ENCODE data around the gene ACADVL. TPM values are rescaled to one million over a fixed set of nuclear protein-coding genes. Genes with fewer than 3 reads are reported as not detected.

The ACADVL gene
- total and polyA plus RNA-seq, 7 experiments from 2014 or later: 75.3 to 390 (median 335) TPM

GRCh38 chr17:7228920-7229319, 9.2 kb downstream of the ACADVL start:
- Histone ChIP-seq H3K36me3 (ENCODE audit: control insufficient read depth in 2 of 3, insufficient read depth in 3 of 3, low read length in 3 of 3) (peaks cover 2 to 72% (median 14%) of the 10 kb centered on the region in 3 experiments), H3K4me3 (ENCODE audit: low read length) (no peak overlapping the region), H3K4me1 (ENCODE audit: control insufficient read depth in 2 of 2, insufficient read depth in 2 of 2, low read length in 2 of 2) (peaks cover 5% of the 10 kb centered on the region in 2 donors), H3K27me3 (ENCODE audit: control insufficient read depth in 2 of 2, insufficient read depth in 2 of 2, low read length in 2 of 2) (no peaks in the 10 kb centered on the region), H3K9me3 (ENCODE audit: control insufficient read depth in 2 of 3, low read length in 3 of 3) (no peaks in the 10 kb centered on the region), H3K27ac (ENCODE audit: low read depth, low read length) (no peak overlapping the region)
- H3K4me1 Mint-ChIP-seq: peaks cover 17 to 33% (median 26%) of the 10 kb centered on the region in 7 donors
- H3K9me3 Mint-ChIP-seq: no peaks in the 10 kb centered on the region
- no peak overlapping the region for H3K27ac Mint-ChIP-seq
- intact Hi-C loops (cut with micrococcal nuclease): no loop called here
- ChIA-PET POLR2A (interaction anchor here (1.3 kb wide), 1 partner anchor 10 kb away, joined by 8 read pairs; the partner anchor contains the start of genes ACADVL and DLG4), CTCF (no interaction called here)
- H3K36me3 Mint-ChIP-seq: peaks cover 3 to 26% (median 6%) of the 10 kb centered on the region in 5 donors
- H3K27me3 Mint-ChIP-seq: no peaks in the 10 kb centered on the region
- no peak for ATAC-seq
- DNase-seq: no peak
- no peak overlapping the region for H3K4me3 Mint-ChIP-seq

GRCh38 chr17:7229504-7229903, 9.8 kb downstream of the ACADVL start:
- Mint-ChIP-seq H3K36me3 (peaks cover 3 to 24% (median 4%) of the 10 kb centered on the region in 5 donors), H3K27ac (no peak overlapping the region), H3K27me3 (peaks cover 0 to 2% (median 0%) of the 10 kb centered on the region in 5 donors), H3K4me3 (no peak overlapping the region), H3K9me3 (peaks cover 0 to 2% (median 0%) of the 10 kb centered on the region in 11 donors), H3K4me1 (peaks cover 19 to 36% (median 29%) of the 10 kb centered on the region in 7 donors)
- Histone ChIP-seq H3K36me3 (ENCODE audit: control insufficient read depth in 2 of 3, insufficient read depth in 3 of 3, low read length in 3 of 3) (peaks cover 0 to 69% (median 14%) of the 10 kb centered on the region in 3 experiments), H3K9me3 (ENCODE audit: control insufficient read depth in 2 of 3, low read length in 3 of 3) (no peaks in the 10 kb centered on the region), H3K4me1 (ENCODE audit: control insufficient read depth in 2 of 2, insufficient read depth in 2 of 2, low read length in 2 of 2) (peaks cover 5% of the 10 kb centered on the region in 2 donors), H3K27me3 (ENCODE audit: control insufficient read depth in 2 of 2, insufficient read depth in 2 of 2, low read length in 2 of 2) (no peaks in the 10 kb centered on the region), H3K27ac (ENCODE audit: low read depth, low read length) (no peak overlapping the region), H3K4me3 (ENCODE audit: low read length) (no peak overlapping the region)
- no peak for ATAC-seq
- intact Hi-C loops (cut with micrococcal nuclease): no loop called here
- no peak for DNase-seq
- ChIA-PET POLR2A (interaction anchor here (1.1 to 14.4 kb wide), 2 partner anchors 10 to 11 kb away, joined by 3 to 265 read pairs; partner anchors contain the start of genes ACADVL and DLG4), CTCF (no interaction called here)

GRCh38 chr17:7232114-7232513, 12.4 kb downstream of the ACADVL start:
- peak overlapping the region; percentile 2 to 98 (median 53) for H3K4me3 Mint-ChIP-seq
- Histone ChIP-seq H3K9me3 (ENCODE audit: control insufficient read depth in 2 of 3, low read length in 3 of 3) (no peaks in the 10 kb centered on the region), H3K36me3 (ENCODE audit: control insufficient read depth in 2 of 3, insufficient read depth in 3 of 3, low read length in 3 of 3) (peaks cover 0 to 66% (median 8%) of the 10 kb centered on the region in 3 experiments), H3K4me3 (ENCODE audit: low read length) (no peak overlapping the region), H3K27me3 (ENCODE audit: control insufficient read depth in 2 of 2, insufficient read depth in 2 of 2, low read length in 2 of 2) (no peaks in the 10 kb centered on the region), H3K27ac (ENCODE audit: low read depth, low read length) (no peak overlapping the region), H3K4me1 (ENCODE audit: control insufficient read depth in 2 of 2, insufficient read depth in 2 of 2, low read length in 2 of 2) (peaks cover 15 to 16% of the 10 kb centered on the region in 2 donors)
- DNase-seq: no peak
- intact Hi-C loops (cut with micrococcal nuclease): loop anchor here in 1 of 2 donors (5.0 to 10.0 kb wide), 2 partner anchors 923 to 1815 kb away; partner anchors contain the start of genes NUP88 and PER1
- peaks cover 0 to 2% (median 0%) of the 10 kb centered on the region in 5 donors for H3K27me3 Mint-ChIP-seq
- ChIA-PET CTCF (no interaction called here), POLR2A (interaction anchor here (0.5 to 14.4 kb wide), 3 partner anchors 13 to 426 kb away, joined by 3 to 265 read pairs (median 4); partner anchors contain the start of genes ACADVL and DLG4)
- peaks cover 0 to 6% (median 0%) of the 10 kb centered on the region in 11 donors for H3K9me3 Mint-ChIP-seq
- peaks cover 4 to 39% (median 8%) of the 10 kb centered on the region in 5 donors for H3K36me3 Mint-ChIP-seq
- H3K4me1 Mint-ChIP-seq: peaks cover 38 to 57% (median 53%) of the 10 kb centered on the region in 7 donors
- no peak for ATAC-seq
- peak overlapping the region in 1 of 9 donors; percentile 50 for H3K27ac Mint-ChIP-seq

GRCh38 chr17:7233701-7234082, 14.0 kb downstream of the ACADVL start:
- peaks cover 0 to 6% (median 0%) of the 10 kb centered on the region in 11 donors for H3K9me3 Mint-ChIP-seq
- peak overlapping the region; percentile 87 to 98 (median 96) for H3K4me3 Mint-ChIP-seq
- no peaks in the 10 kb centered on the region for H3K9me3 ChIP-seq (ENCODE audit: control insufficient read depth in 2 of 3, low read length in 3 of 3)
- H3K4me3 ChIP-seq (ENCODE audit: low read length): peak overlapping the region; percentile 71
- DNase-seq (no peak), ATAC-seq (no peak)
- peaks cover 0 to 52% (median 7%) of the 10 kb centered on the region in 3 experiments for H3K36me3 ChIP-seq (ENCODE audit: control insufficient read depth in 2 of 3, insufficient read depth in 3 of 3, low read length in 3 of 3)
- CTCF ChIA-PET: interaction anchor here (1.0 to 1.2 kb wide), 2 partner anchors 12 to 25 kb away, joined by 3 to 5 read pairs; no protein-coding TSS in a partner anchor
- POLR2A ChIA-PET: interaction anchor here (0.8 to 14.4 kb wide), 12 partner anchors 9 to 340 kb away, joined by 3 to 265 read pairs (median 4); partner anchors contain the start of genes ACADVL, ACAP1, CTDNEP1 and DLG4
- peaks cover 0 to 2% (median 0%) of the 10 kb centered on the region in 5 donors for H3K27me3 Mint-ChIP-seq
- intact Hi-C loops (cut with micrococcal nuclease): loop anchor here (1.0 to 10.0 kb wide), 6 partner anchors 12 to 1816 kb away; partner anchors contain the start of genes ACADVL (in 1 of the 2), DLG4 (in 1 of the 2), NUP88 (in 1 of the 2) and PER1 (in 1 of the 2)
- H3K36me3 Mint-ChIP-seq: peaks cover 0 to 31% (median 10%) of the 10 kb centered on the region in 5 donors
- peaks cover 15 to 20% of the 10 kb centered on the region in 2 donors for H3K4me1 ChIP-seq (ENCODE audit: control insufficient read depth in 2 of 2, insufficient read depth in 2 of 2, low read length in 2 of 2)
- H3K27ac ChIP-seq (ENCODE audit: low read depth, low read length): peak overlapping the region; percentile 84
- H3K4me1 Mint-ChIP-seq: peaks cover 41 to 61% (median 52%) of the 10 kb centered on the region in 7 donors
- peak overlapping the region; percentile 72 to 96 (median 93) for H3K27ac Mint-ChIP-seq
- H3K27me3 ChIP-seq (ENCODE audit: control insufficient read depth in 2 of 2, insufficient read depth in 2 of 2, low read length in 2 of 2): no peaks in the 10 kb centered on the region

- no peaks in the 10 kb centered on the region for H3K9me3 ChIP-seq (ENCODE audit: control insufficient read depth in 2 of 3, low read length in 3 of 3)
- Mint-ChIP-seq H3K4me3 (peak within 1 kb of the TSS; percentile 87 to 98 (median 96)), H3K4me1 (peaks cover 41 to 61% (median 52%) of the 10 kb centered on the region in 7 donors), H3K27me3 (peaks cover 0 to 2% (median 0%) of the 10 kb centered on the region in 5 donors), H3K9me3 (peaks cover 0 to 6% (median 0%) of the 10 kb centered on the region in 11 donors), H3K36me3 (peaks cover 0 to 25% (median 9%) of the 10 kb centered on the region in 5 donors), H3K27ac (peak within 1 kb of the TSS; percentile 72 to 96 (median 93))
- ATAC-seq (peak; percentile 76), DNase-seq (peak; percentile 89 to 97 (median 93))
- H3K27ac ChIP-seq (ENCODE audit: low read depth, low read length): peak within 1 kb of the TSS; percentile 84
- ChIA-PET CTCF (interaction anchor here (0.9 to 1.4 kb wide), 4 partner anchors 11 to 62 kb away, joined by 3 to 6 read pairs (median 4); partner anchors contain the start of genes ACADVL and DLG4), POLR2A (interaction anchor here (0.8 to 14.4 kb wide), 13 partner anchors 8 to 339 kb away, joined by 3 to 265 read pairs (median 4); partner anchors contain the start of genes ACADVL, ACAP1, CTDNEP1 and DLG4)
- H3K4me3 ChIP-seq (ENCODE audit: low read length): peak within 1 kb of the TSS; percentile 71
- H3K4me1 ChIP-seq (ENCODE audit: control insufficient read depth in 2 of 2, insufficient read depth in 2 of 2, low read length in 2 of 2): peaks cover 15 to 20% of the 10 kb centered on the region in 2 donors
- peaks cover 0 to 52% (median under 1%) of the 10 kb centered on the region in 3 experiments for H3K36me3 ChIP-seq (ENCODE audit: control insufficient read depth in 2 of 3, insufficient read depth in 3 of 3, low read length in 3 of 3)
- intact Hi-C loops (cut with micrococcal nuclease): loop anchor here (1.0 to 10.0 kb wide), 6 partner anchors 13 to 1817 kb away; partner anchors contain the start of genes ACADVL (in 1 of the 2), DLG4 (in 1 of the 2), NUP88 (in 1 of the 2) and PER1 (in 1 of the 2)
- H3K27me3 ChIP-seq (ENCODE audit: control insufficient read depth in 2 of 2, insufficient read depth in 2 of 2, low read length in 2 of 2): no peaks in the 10 kb centered on the region
These were observed 14.6 kb downstream of the ACADVL start, which contains the start of gene DVL2 for GRCh38 chr17:7234083-7234951. Gene DVL2, minus strand, starts transcription at chr17:7234517. Its CDS starts 255 bp downstream, at chr17:7234262.

Data from naive thymus-derived CD4-positive, alpha-beta T cell (primary cell).